ENCODE measurements around the gene SLC24A4.

SLC24A4 gene

DNA sequence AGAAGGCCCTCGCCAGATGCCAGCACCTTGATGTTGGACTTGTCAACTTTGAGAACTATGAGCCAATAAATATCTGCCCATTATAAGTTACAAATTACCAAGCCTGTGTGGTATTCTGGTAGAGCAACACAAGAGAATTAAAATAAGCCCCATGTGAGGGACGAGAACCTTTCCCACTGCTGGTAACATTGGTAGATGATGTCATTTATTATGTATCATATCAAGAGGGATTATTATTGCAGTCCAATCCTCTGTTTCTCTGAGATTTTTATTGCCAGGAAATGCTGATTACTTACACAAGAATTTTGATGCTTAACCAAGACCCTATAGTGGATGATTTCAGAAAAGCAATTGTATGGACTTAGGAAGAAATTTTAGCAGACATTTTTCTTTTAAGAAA, 40.3 kb upstream of the SLC24A4 start:
- H3K27ac ChIP-seq, result no peak overlapping the region
- TF ChIP-seq, protein P1, sequence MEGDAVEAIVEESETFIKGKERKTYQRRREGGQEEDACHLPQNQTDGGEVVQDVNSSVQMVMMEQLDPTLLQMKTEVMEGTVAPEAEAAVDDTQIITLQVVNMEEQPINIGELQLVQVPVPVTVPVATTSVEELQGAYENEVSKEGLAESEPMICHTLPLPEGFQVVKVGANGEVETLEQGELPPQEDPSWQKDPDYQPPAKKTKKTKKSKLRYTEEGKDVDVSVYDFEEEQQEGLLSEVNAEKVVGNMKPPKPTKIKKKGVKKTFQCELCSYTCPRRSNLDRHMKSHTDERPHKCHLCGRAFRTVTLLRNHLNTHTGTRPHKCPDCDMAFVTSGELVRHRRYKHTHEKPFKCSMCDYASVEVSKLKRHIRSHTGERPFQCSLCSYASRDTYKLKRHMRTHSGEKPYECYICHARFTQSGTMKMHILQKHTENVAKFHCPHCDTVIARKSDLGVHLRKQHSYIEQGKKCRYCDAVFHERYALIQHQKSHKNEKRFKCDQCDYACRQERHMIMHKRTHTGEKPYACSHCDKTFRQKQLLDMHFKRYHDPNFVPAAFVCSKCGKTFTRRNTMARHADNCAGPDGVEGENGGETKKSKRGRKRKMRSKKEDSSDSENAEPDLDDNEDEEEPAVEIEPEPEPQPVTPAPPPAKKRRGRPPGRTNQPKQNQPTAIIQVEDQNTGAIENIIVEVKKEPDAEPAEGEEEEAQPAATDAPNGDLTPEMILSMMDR (conservative IDR thresholded peaks at IDR 0.05), result no peak

DNA sequence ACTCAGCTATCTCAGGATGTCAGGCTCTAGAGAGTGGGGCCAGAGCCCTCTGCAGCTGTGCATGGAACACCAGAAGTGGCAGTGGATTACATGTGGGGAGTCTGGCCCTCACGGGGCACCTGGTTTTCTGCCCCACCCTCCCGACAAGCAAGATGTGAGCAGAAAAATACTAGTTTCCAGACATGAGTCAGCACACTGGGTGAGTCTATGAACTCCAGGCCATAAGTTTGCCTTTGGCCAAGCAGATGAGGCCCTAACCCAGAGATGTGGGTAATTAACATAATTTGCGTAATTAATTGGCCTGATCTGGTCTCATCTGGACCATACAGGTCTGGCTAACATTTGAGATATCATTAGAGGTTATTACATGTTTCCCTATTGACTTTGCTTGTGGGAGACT, 37.7 kb upstream of the SLC24A4 start:
- TF ChIP-seq, protein P1 (conservative IDR thresholded peaks at IDR 0.05), result no peak
- no peak overlapping the region for H3K27ac ChIP-seq

DNA sequence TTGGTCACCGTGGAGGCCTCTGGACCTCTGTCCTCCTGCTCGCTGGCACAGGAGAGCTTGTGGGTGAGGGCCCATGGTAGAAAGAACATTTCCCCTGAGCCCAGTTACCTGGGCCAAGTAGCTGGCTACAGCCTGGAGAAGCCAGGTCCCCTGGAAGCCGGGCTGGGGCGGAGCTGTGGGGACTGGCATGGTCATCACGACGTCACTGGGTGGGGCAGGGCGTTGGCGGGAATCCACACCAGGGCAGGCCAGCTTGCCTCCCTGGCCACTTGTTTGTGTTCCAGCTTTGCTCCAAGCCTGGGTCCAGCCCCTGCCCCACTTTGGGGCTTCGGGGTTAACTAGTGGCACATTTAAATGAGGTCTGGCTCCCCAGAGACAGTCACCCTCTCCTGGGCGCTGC, 35.0 kb upstream of the SLC24A4 start:
- TF ChIP-seq, protein P1 (conservative IDR thresholded peaks at IDR 0.05), result no peak
- H3K27ac ChIP-seq, result no peak overlapping the region

DNA sequence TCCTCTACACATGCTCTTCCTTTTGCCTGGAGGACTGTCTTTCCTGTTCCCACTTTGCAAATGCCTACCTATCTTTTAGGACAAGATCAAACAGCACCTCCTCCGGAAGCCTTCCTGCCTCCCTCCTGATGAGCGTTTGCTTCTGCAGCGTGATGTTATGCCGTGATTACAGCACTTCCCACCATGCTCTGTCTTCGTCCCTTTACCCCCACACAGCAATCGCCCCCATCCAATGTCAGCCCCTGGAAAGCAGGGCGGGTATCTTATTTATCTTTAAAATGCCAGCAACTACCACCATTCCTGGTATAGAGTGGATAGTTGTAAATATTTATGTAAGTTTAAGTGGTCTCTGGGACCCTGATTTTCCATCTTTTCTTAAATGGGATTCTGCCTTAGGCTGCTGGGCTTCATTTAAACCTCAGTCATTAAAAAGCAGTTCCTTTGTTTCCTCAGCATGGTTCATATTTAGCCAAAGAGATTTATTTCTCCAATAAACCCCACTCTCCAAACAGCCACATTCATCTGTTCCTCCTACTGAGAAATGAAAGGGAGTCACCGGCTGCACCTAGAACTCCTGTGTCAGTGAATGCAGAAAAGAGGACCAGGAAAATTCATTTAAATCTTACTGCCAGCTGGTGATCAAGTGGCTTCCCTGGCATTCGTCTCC, 33.8 kb upstream of the SLC24A4 start:
- H3K27ac ChIP-seq, result no peak overlapping the region
- TF ChIP-seq, protein P1 (conservative IDR thresholded peaks at IDR 0.05), result no peak

DNA sequence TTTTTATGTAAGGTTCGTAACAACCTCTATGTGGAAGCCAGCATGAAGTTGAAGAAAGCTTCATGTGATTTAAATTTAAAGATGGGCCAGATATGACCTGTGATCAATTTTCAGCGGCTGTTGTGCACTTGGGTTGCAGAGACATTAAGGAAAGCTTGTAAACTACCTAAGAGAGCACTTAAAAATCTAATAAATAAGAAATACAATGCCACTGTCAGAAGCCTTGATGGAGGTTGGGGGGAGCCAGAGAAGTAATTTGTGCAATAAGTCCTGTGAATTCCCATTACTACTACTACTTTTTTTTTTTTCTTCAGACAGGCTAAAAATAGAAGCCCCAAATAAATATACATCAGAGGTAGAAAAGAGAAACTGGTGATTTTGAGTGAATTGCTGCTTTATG, 30.3 kb upstream of the SLC24A4 start:
- TF ChIP-seq, protein P1 (conservative IDR thresholded peaks at IDR 0.05), result no peak
- H3K27ac ChIP-seq, result no peak overlapping the region

DNA sequence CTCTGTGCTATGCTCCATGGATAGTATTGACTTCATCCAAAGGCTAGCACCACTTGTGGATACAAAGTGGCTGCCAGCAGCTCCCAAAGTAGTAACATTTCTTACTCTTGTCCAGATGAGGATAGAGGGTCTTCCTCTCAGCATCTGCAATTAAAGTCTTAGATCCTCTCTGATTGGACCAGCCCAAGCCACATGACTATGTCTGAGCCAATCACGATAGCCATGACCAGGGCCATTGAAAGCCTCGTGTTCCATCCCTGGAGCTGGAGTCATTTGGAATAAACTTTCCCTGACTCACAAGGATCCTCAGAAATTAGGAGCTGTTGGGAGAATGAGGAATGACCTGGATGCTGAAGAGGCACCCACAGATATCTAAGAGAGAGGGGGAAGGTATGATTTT, 28.5 kb upstream of the SLC24A4 start:
- TF ChIP-seq, protein P1 (conservative IDR thresholded peaks at IDR 0.05), result no peak
- H3K27ac ChIP-seq, result no peak overlapping the region

DNA sequence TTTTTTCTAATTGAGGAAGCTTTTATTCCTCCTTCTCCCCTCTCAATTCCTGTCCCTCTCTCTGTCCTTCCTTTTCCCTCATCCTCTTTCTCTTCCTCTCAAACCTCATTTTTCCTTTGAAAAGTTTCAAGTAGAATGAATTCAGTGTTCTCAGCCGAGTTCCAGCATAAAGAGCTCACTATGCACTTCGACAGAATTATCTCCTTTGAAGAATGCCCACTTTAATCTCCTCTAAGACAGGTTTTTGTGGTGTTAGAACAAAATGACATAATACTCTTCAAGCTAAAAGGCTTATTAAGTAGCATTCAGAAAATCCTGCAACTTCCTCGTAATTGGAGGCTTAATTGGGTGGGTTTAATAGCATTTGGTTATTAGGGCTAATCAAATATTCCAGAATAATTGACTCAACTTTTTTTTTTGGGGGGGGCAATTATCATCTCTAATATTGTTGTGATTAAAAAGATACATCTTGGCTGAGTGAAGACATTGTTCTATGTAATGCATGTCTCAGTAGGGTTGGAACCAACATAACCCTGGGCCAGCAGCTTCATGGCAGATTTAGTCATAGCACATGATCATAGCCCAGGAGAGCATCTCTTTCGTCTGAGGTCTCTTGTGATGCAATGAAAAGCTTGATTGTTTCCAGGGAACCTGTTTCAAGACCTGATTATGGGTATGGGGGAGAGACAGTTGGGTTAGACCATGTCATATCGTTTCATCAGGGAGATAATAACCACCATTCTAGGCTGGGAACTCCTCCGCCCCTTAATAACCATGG, 25.0 kb upstream of the SLC24A4 start:
- H3K27ac ChIP-seq, result no peak overlapping the region
- TF ChIP-seq, protein P1 (conservative IDR thresholded peaks at IDR 0.05), result no peak
